Daoy (cell line): ENCODE data around the gene PRRX2. TPM values are rescaled to one million over a fixed set of nuclear protein-coding genes. Genes with fewer than 3 reads are reported as not detected.

Experiments used
- DNase-seq: peaks from one replicate; pipeline ENCODE4 v3.0.0-alpha.2; 2015; ENCODE audit warnings: low read depth
- total RNA-seq: library from RNA; depleted of rRNA; stranded (reverse); fragments of >200 nt; shearing (Covaris generic); gene quantifications from 2 replicates; pipeline ENCODE4 v1.2.3, GENCODE V29; 2014; rRNA removed

The PRRX2 gene
- 1.5 and 1.7 TPM in 2 replicates for total RNA-seq

GRCh38 chr9:129665389-129665775, at the start of gene PRRX2:
Gene PRRX2 (plus strand): TSS chr9:129665647. CDS start chr9:129665868, 221 bp downstream.
- peak; percentile 19 for DNase-seq

- DNase-seq, result no peak
These were observed 48.3 kb upstream of the PRRX2 start for GRCh38 chr9:129617167-129617566.

- DNase-seq, result no peak
These were observed 45.4 kb upstream of the PRRX2 start for GRCh38 chr9:129619787-129620668.

GRCh38 chr9:129620669-129621295, 44.7 kb upstream of the PRRX2 start, which contains the start of gene C9orf50:
Gene C9orf50 (minus strand): TSS chr9:129621101. CDS start chr9:129620574, 527 bp downstream.
- no peak for DNase-seq

- DNase-seq, result no peak
These were observed 42.1 kb upstream of the PRRX2 start for GRCh38 chr9:129623331-129623730.

- no peak for DNase-seq
These were observed 41.2 kb upstream of the PRRX2 start for GRCh38 chr9:129624168-129624759.

GRCh38 chr9:129624947-129625346, 40.5 kb upstream of the PRRX2 start:
- DNase-seq, result no peak

GRCh38 chr9:129626079-129626624, 39.3 kb upstream of the PRRX2 start, which contains the start of gene NTMT1:
Gene NTMT1 (plus strand): TSS chr9:129626163. CDS start chr9:129632704, 6,541 bp downstream.
- DNase-seq, result peak; percentile 76

GRCh38 chr9:129626625-129627284, 38.7 kb upstream of the PRRX2 start:
- DNase-seq, result peak; percentile 57

GRCh38 chr9:129627556-129628440, 37.6 kb upstream of the PRRX2 start:
- DNase-seq, result no peak

GRCh38 chr9:129628709-129629108, 36.7 kb upstream of the PRRX2 start:
- no peak for DNase-seq

- DNase-seq, result no peak
These were observed 36.1 kb upstream of the PRRX2 start for GRCh38 chr9:129629251-129629820.

- no peak for DNase-seq
These were observed 34.3 kb upstream of the PRRX2 start for GRCh38 chr9:129630967-129631673.

GRCh38 chr9:129631674-129632129, 33.7 kb upstream of the PRRX2 start:
- DNase-seq, result no peak

- no peak for DNase-seq
These were observed 33.0 kb upstream of the PRRX2 start for GRCh38 chr9:129632460-129632859.

- DNase-seq, result no peak
These were observed 32.2 kb upstream of the PRRX2 start for GRCh38 chr9:129633207-129633606.

- no peak for DNase-seq
These were observed 31.6 kb upstream of the PRRX2 start for GRCh38 chr9:129633848-129634247.

- DNase-seq, result no peak
These were observed 30.1 kb upstream of the PRRX2 start for GRCh38 chr9:129635099-129636065.
